Astrocyte of the spinal cord (primary cell): ENCODE measurements around the gene WLS.
A peak's percentile ranks its signal among the peaks of the same experiment; 100 is the strongest.
"Not testable (repeated sequence)": the region's sequence is repeated elsewhere in the genome, so short reads cannot be mapped to it uniquely, and the experiment has no call there.

Source experiments
- DNase-seq: peaks from one replicate; pipeline ENCODE4 v3.0.0; 2011; ENCODE audit warnings: low read depth, low spot score
- H3K4me3 ChIP-seq: 2 replicates; pipeline ENCODE4 v1.5.1; 2011; ENCODE audit warnings: low read depth, mild to moderate bottlenecking, low read length, moderate library complexity
- in situ Hi-C: cut with HindIII; loops from 2 replicates; pipeline ENCODE4 v1.10.0; 2017; ENCODE audit warnings: low sequenced_read_pairs
- TF ChIP-seq, protein P1 (sequence below): IDR thresholded peaks from 2 replicates; pipeline ENCODE4 v1.5.1; 2012; ENCODE audit warnings: low read depth, mild to moderate bottlenecking, low read length, inconsistent platforms

WLS gene

DNA sequence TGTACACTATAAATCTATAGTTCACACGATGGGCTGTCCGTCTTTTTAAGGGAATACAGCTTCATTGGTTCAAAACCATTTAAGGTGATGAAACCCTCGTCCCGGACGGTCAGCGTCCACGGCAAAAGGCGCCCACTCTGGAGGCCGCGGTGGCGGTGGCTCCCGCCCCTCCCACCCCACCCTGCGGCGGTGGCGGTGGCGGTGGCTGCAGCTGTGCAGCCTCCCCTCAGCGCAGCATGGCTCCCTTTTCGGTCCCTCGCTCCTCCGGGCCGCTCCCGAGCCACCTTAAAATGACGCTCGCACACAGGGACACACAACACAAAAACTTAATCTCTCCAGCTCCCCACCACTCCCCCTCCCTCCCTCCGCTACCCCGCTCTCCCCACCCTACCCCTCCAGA is 69.1 kb downstream of the WLS start:
- no peak for DNase-seq
- H3K4me3 ChIP-seq = no peak overlapping the region
- TF ChIP-seq, protein P1, sequence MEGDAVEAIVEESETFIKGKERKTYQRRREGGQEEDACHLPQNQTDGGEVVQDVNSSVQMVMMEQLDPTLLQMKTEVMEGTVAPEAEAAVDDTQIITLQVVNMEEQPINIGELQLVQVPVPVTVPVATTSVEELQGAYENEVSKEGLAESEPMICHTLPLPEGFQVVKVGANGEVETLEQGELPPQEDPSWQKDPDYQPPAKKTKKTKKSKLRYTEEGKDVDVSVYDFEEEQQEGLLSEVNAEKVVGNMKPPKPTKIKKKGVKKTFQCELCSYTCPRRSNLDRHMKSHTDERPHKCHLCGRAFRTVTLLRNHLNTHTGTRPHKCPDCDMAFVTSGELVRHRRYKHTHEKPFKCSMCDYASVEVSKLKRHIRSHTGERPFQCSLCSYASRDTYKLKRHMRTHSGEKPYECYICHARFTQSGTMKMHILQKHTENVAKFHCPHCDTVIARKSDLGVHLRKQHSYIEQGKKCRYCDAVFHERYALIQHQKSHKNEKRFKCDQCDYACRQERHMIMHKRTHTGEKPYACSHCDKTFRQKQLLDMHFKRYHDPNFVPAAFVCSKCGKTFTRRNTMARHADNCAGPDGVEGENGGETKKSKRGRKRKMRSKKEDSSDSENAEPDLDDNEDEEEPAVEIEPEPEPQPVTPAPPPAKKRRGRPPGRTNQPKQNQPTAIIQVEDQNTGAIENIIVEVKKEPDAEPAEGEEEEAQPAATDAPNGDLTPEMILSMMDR = no peak
- in situ Hi-C loops = no loop called here

DNA sequence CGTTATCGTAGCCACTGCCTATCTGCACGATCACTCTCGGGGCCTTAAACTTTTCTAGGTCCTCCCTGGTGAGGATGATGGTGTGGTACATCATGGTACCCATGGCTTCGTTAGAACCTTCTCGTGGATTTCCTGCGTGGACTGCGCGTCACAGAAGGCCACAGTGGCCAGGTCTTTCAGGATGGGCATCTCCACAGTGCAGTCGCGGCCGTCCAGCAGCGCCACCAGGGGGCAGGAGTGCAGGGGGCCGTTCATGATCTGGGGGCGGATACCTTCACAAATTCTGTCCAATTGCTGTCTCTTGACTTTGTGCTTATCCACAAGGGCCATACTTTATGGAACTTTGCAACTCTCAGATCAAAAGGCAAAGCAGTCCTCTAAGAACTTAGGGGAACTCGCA is 69.6 kb downstream of the WLS start:
- no peak for DNase-seq
- TF ChIP-seq, protein P1 = peak; percentile 15
- in situ Hi-C loops = no loop called here
- H3K4me3 ChIP-seq = no peak overlapping the region

DNA sequence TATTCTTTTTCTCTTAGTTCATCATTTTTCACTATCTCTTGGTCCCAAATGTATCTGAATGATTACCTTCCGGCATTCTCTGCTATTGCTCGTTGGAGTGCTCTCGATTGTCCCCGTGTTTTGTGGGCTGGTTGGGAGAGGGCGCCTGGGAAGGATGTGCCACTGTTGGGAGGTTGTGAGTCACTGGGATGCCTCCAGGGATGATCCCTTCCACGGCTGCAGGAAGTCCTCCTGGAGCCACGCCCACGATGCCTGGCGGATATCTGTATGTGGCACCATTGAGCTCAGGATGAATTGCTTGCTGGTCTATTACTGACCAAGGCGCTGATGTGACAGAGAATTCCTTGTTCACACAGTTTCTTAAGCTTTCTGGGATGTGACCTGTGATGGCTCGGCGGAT is 70.7 kb downstream of the WLS start:
- in situ Hi-C loops, H3K4me3 ChIP-seq, DNase-seq: not testable (repeated sequence)

DNA sequence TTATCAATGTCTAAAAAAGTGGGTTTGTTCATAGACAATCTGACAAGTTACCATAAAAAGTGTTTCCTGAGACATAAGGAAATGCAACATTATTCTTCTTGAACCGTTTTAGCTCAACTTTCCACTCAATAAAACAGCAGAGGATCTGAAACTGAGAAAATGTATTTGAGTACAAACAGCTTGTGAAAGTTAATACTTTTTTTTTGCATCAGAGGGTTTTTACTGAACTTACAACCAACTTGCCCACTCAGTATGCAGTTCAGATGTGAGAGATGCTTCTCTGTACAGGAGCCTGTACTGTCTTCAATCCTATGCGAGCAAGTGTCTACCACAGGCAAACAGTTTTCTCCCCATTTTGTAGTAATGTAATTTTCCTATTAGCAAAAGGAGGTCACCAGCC is 71.4 kb downstream of the WLS start:
- in situ Hi-C loops, H3K4me3 ChIP-seq, DNase-seq: not testable (repeated sequence)

- no peak overlapping the region for H3K4me3 ChIP-seq
- TF ChIP-seq, protein P1 = no peak
- in situ Hi-C loops = no loop called here
- DNase-seq = no peak
These were observed 72.3 kb downstream of the WLS start for GRCh38 chr1:68160021-68160420.

DNA sequence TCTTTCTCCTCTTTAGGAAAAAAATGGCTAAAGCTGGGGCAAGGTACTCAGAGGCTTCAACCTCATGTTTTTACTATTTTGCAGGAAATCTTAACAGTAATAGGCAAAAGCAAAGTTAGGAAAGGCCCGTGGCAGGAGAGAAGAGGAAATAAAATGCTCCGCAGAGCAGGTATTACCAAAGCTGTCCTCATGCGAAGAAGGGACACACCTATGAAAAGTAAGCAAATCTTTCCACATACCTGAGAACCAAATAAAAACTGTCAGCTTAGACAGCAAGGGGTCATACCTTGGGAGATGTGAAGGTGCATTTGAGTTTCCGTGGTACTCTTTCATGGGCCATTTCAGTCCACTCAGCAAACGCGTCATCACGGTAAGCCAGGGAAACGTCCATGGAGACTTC is 73.5 kb downstream of the WLS start:
- DNase-seq = no peak
- no peak overlapping the region for H3K4me3 ChIP-seq
- TF ChIP-seq, protein P1 = no peak
- in situ Hi-C loops = no loop called here

DNA sequence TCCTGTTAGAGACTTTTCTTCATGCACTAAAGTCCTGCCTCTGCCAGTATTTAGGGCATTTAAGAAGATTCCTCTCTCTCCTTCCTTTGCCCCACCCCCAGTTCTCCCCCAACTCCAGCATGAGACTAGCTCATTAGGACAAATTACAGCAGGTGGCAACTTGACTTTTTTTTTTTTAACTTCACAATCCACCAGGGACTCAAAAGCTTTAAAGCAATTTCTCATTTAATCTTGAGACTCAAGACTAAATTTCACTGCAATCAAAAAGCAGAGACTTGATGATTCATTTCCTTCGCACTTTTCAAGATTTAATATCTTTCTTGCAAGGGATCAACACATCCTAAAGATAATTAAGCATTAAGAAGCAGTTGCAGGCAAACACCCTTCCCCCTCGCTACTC is 74.9 kb downstream of the WLS start:
- H3K4me3 ChIP-seq = no peak overlapping the region
- in situ Hi-C loops = no loop called here
- DNase-seq = no peak
- TF ChIP-seq, protein P1 = no peak

GRCh38 chr1:68151690-68152089 is 80.6 kb downstream of the WLS start:
- TF ChIP-seq, protein P1 = no peak

More at GRCh38 chr1:68151690-68152089, 80.6 kb downstream of the WLS start:
- in situ Hi-C loops = no loop called here
- no peak overlapping the region for H3K4me3 ChIP-seq
- no peak for DNase-seq
